Measurements from ENCODE around the gene IMMT.
A peak's percentile ranks its signal among the peaks of the same experiment; 100 is the strongest.
"Not testable (repeated sequence)": the region's sequence is repeated elsewhere in the genome, so short reads cannot be mapped to it uniquely, and the experiment has no call there.

The IMMT gene

DNA sequence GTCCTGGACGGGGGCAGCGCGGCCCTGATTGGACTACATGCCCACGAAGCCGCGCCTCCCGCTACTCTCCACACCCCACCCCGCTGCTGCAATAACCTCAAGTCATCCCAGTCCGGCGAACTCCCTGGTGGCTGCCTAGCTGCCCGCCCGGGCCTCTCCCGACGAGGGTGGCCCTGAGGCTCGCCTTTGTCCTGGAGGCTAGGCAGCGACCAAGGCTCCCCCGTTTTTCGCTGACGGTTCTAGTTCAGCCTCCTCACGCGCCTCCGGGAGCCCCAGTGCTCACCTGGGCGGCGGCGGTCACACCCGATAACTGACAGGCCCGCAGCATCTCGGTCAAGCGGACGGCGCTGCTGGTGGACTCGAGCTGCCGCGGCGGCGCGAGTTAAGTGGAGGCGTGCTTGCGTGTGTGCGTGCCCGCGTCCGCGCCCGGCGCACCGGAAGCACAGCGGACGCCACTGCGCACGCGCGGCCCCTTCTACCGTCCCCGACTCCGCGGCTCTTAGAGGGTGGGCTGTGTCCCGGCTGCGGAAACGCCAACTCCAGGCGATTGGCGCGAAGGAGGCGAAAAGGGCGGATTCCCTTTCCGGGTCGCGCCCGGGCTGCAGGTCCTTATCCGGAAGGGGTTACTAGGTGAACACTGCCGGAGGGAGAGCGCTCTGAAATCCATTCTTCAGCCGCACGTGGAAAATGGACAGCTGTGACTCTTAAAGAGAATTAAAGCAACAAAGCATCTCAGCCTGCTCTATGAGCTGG, at the start of gene IMMT:
TSS of gene IMMT (minus strand) at position 408 of the 753 bp plus-strand sequence. CDS start at position 328, 80 bp downstream.
- peak; percentile 89 for DNase-seq

DNA sequence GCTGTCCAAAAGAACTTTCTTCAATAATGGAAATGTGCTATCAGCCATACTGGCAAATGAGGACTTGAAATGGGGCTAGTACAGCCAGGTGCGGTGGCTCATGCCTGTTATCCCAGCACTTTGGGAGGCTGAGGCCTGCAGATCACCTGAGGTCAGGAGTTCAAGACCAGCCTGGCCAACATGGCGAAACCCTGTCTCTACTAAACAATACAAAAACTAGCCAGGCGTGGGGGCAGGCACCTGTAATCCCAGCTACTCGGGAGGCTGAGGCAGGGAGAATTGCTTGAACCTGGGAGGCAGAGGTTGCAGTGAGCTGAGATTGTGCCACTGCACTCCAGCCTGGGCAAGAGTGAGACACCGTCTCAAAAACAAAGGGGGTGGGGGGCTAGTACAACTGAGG, 49.5 kb upstream of the IMMT start:
- not testable (repeated sequence) for DNase-seq

DNA sequence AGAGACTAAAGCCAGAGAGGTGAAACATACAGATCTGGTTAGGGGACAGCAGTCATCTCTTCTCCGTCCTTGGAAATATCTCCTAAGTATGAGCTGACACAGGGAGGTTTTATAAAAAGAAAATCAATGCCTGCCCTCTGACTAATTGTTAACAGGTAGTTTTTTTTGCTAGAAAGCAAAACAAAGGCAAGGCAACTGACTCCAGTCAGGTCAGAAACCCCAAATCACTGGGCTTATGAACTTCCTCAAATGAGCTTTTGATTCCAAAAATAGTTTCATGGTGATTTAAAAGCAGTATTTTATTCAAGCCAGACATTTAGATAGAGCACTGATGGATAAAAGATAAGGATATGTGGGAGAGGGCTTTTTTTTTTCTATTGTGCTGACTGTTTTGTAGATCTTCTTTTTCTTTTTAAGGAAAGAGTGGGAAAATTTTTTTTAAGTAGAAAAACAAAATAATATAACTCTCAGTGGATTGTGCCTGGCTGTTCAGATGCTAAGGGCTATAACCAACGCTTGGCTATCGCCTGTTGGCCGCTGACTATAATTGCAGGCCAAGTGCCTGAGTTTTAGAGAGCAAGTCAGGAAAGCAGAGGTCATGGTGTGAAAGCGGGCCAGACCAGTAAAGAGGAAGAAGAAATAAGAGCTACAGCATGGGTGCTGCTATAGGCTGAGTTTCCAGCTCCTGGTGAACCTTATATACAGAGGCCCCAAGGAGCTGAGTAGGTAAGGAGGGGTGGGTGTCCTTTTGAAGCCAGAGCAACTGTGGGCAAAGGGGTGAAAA, 48.9 kb upstream of the IMMT start:
- DNase-seq, result no peak

DNA sequence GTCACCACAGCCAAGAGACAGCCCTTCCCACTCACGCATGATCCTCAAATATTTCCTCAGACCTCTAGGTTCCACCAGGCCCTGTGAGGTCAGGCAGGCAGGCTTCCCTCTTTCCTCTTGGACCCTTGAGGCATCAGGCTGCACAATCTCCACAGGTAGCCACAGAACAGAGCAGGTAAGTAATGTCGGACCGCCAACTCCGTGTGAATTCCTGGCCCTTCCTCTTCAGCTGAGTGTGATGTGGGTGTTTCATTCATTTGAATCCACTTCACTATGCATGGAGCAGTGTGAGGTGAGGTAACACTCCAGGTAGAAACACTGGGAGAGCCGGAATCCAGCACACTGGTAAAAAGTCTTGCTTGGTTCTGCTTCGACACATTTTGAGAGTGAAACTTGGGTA, 48.0 kb upstream of the IMMT start:
- DNase-seq, result no peak

GRCh38 chr2:86241611-86242010, 46.3 kb upstream of the IMMT start:
- DNase-seq, result no peak

GRCh38 chr2:86240251-86240650, 45.0 kb upstream of the IMMT start:
- no peak for DNase-seq

- DNase-seq, result no peak
These were observed 44.5 kb upstream of the IMMT start for GRCh38 chr2:86239745-86240144.

DNA sequence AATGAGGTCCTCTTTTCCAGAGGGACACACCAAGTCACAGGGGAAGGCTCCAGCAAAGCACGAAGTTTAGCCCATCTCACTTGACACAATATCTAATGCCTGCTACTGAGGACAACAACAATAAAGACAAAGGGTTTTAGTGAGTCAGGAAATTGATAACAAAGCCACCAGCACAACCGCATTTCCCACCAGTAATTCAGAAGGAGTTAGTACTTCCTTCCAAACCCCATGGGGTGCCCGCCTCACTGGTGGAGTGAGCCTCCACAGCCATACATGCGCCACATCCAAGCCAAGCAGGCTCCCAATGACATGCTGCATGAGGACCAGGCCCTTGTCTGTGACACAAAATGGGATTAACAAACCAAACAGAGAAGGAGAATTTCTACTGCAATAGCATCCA, 44.1 kb upstream of the IMMT start:
- no peak for DNase-seq

- no peak for DNase-seq
These were observed 43.1 kb upstream of the IMMT start for GRCh38 chr2:86238354-86238753.

GRCh38 chr2:86237172-86237571, 41.9 kb upstream of the IMMT start:
- no peak for DNase-seq

GRCh38 chr2:86235196-86235980, 40.1 kb upstream of the IMMT start:
- DNase-seq, result no peak

DNA sequence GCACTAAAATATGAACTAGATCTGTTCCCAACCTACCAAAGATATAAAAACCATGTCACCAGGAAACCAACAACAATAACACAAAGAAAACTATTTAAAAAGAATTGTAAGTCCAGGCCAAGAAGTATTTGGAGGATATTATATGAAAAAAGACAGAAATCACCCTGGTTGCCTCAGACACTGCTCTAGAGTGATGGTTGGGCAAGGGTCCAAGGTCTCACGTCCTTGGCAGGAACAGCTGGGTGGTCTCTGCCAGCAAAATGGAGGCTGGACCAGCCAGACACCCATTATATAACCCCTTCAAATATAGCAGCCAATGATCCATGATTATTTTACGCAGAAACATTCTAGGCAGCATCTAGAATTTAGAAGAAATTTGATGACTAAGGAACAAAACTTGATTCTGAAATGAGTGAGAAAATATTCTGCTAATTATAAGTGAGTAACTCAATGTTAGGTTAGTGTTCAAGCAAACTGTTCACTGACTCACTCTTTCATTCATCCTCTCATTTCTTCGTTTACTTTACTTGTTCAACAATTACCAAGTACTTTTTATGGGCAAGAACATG, 39.4 kb upstream of the IMMT start:
- no peak for DNase-seq

DNA sequence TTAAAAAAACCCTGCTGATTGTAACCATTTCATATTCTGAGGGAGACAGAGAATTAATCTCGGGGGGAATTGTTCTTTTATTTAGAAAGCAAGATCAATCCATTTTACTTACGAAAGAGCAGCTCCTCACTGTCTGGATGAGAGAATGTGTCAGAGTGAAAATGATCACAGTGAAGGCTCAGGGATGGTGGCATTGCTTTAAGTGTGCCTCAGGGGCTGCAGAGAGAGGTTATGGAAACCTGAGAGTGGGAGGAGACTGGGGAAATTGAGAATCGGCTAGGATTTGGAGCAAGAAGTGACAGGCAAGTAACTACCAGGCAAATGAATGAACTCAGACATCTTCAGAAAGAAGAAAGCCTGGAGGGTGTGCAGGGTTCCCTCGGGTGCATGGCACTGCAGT, 38.2 kb upstream of the IMMT start:
- DNase-seq, result no peak

GRCh38 chr2:86232910-86233309, 37.6 kb upstream of the IMMT start:
- DNase-seq, result no peak

- DNase-seq, result no peak
These were observed 37.1 kb upstream of the IMMT start for GRCh38 chr2:86232373-86232784.

- DNase-seq, result no peak
These were observed 36.6 kb upstream of the IMMT start for GRCh38 chr2:86231680-86232372.

DNA sequence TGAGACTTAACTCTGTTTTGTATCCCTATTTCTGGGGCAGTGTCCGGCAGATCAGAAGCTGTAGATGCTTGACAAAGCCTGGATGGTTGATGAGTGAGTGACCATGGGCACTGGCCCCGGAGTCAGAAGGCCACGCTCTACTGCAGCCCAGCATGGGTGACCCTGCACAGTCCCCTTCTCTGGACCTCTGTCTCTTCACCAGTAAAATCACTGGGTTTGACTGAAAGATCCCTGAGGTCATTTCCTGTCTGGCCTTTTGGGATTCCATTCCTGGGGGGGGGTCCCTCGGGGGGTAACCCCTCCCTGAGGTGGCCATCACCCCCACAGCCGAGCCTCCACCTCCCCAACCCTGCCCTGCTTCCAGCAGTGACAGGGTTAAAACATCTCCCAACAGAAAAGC, 35.7 kb upstream of the IMMT start:
- DNase-seq, result no peak

DNA sequence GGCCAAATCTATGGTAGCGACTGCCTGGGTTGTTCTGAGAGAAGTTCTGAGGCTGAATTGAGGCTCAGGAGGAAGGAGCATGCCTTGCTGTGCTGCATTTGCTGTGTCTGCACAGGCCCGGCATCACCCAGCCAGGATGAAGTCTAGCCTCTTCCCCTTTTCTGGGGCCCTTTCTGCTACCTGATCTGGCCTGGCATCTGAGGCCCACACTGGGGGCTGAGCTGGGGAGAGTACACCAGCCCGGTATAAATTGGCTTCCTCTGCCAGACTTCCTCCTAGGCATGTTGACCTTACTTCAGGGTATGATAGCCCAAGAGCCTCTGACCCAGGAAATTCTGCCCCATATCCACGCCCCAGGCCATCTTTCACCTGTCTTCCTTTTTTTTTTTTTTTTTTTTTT, 34.0 kb upstream of the IMMT start:
- no peak for DNase-seq

DNA sequence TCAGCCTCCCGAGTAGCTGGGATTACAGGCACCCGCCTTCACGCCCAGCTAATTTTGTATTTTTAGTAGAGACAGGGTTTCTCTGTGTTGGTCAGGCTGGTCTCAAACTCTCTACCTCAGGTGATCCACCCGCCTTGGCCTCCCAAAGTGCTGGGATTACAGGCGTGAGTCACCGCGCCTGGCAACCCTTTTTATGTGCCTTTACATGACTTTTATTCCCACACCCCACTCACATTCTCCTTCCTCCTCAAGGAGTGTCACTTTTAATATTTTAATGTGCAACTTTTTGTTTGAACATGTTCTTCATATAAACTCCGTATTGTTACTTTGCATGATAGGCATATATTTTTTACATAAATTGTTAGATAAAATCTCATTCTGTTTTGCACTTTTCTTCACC, 33.3 kb upstream of the IMMT start:
- not testable (repeated sequence) for DNase-seq

- DNase-seq, result no peak
These were observed 32.4 kb upstream of the IMMT start for GRCh38 chr2:86227685-86228084.

DNA sequence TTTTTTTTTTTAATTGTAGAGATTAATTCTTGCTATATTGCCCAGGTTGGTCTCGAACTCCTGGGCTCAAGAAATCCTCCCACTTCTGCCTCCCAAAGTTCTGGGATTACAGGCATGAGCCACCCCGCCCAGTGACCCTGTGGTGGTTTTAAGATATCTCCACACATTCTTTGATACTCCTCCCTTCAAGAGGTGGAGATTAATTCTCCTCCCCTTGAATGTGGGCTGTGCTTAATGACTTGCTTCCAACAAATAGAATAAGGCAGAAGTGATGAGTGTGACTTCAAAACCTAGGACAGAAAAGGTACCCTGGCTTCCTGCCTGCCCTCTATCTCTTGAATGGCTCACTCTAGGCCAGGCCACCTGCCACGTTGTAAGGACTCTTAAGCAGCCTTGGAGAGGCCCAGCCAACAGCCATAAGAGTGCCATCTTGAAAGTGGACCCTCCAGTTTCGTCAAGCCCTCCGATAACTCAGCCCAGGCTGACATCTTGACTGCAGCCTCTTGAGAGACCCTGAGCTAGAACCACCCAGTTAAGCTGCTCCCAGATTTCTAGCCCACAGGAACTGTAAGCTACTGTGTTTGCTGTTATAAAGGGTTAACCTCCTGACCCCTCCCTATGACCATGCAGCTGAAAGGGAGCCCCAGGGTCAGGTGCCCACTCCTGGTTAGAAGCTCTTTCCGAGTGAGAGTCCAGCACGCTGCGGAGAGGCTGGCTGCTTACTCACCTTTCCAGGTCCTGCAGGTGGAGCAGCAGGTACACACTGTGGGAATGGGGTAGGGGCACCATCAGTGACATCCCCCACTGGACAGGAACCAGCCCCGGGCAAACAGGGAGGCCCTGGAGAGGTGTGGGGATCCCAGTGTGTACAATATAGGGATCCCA, 31.6 kb upstream of the IMMT start:
- no peak for DNase-seq

GRCh38 chr2:86226070-86226469, 30.8 kb upstream of the IMMT start:
- no peak for DNase-seq

Data from NCI-H2029 treated with DMSO at 0.1 percent for 48 hours (cell line).